Neuron (in vitro differentiated cells): ENCODE data around the gene CAMTA1.

ENCODE experiments used
- H2AFZ ChIP-seq: one replicate; pipeline ENCODE4 v1.6.1; 2013; ENCODE audit warnings: low read depth, mild to moderate bottlenecking, inconsistent platforms, low read length, moderate library complexity
- H3K27me3 ChIP-seq: one replicate; pipeline ENCODE4 v1.6.1; 2013; ENCODE audit warnings: low read length; ENCODE audit not compliant: insufficient read depth
- H3K36me3 ChIP-seq: one replicate; pipeline ENCODE4 v1.6.1; 2013; ENCODE audit warnings: low read length; ENCODE audit not compliant: insufficient read depth
- H3K4me1 ChIP-seq: one replicate; pipeline ENCODE4 v1.6.1; 2013; ENCODE audit warnings: low read length; ENCODE audit not compliant: insufficient read depth
- H3K4me3 ChIP-seq: 2 replicates; pipeline ENCODE4 v1.5.1; 2013; ENCODE audit warnings: mild to moderate bottlenecking, low read length, moderate library complexity
- H3K9me3 ChIP-seq: one replicate; pipeline ENCODE4 v1.6.1; 2013; ENCODE audit warnings: low read length

CAMTA1 gene

GRCh38 chr1:7022058-7022457 lies 236.8 kb downstream of the CAMTA1 start:
- Histone ChIP-seq H3K9me3 (no peaks in the 10 kb centered on the region), H3K27me3 (peaks cover 6% of the 10 kb centered on the region), H3K4me3 (no peak overlapping the region), H3K4me1 (no peaks in the 10 kb centered on the region), H3K36me3 (no peaks in the 10 kb centered on the region), H2AFZ (no peak overlapping the region)

- Histone ChIP-seq H2AFZ (no peak overlapping the region), H3K4me3 (no peak overlapping the region), H3K27me3 (no peaks in the 10 kb centered on the region), H3K4me1 (no peaks in the 10 kb centered on the region), H3K9me3 (no peaks in the 10 kb centered on the region), H3K36me3 (no peaks in the 10 kb centered on the region)
Measured at GRCh38 chr1:7025013-7025412, 239.8 kb downstream of the CAMTA1 start.

GRCh38 chr1:7026169-7026568 lies 240.9 kb downstream of the CAMTA1 start:
- H3K36me3 ChIP-seq: no peaks in the 10 kb centered on the region
- no peaks in the 10 kb centered on the region for H3K4me1 ChIP-seq
- no peak overlapping the region for H2AFZ ChIP-seq

GRCh38 chr1:7032992-7033391 lies 247.7 kb downstream of the CAMTA1 start:
- no peaks in the 10 kb centered on the region for H3K9me3 ChIP-seq
- no peak overlapping the region for H2AFZ ChIP-seq
- peaks cover 3% of the 10 kb centered on the region for H3K27me3 ChIP-seq
- no peaks in the 10 kb centered on the region for H3K4me1 ChIP-seq
- H3K36me3 ChIP-seq: no peaks in the 10 kb centered on the region
- no peak overlapping the region for H3K4me3 ChIP-seq

More at GRCh38 chr1:7026169-7026568, 240.9 kb downstream of the CAMTA1 start:
- H3K27me3 ChIP-seq: no peaks in the 10 kb centered on the region
- H3K4me3 ChIP-seq: no peak overlapping the region
- H3K9me3 ChIP-seq: no peaks in the 10 kb centered on the region

- Histone ChIP-seq H3K4me1 (no peaks in the 10 kb centered on the region), H3K4me3 (no peak overlapping the region), H3K36me3 (no peaks in the 10 kb centered on the region), H2AFZ (no peak overlapping the region), H3K9me3 (no peaks in the 10 kb centered on the region), H3K27me3 (peaks cover 3% of the 10 kb centered on the region)
Measured at GRCh38 chr1:7036386-7036785, 251.1 kb downstream of the CAMTA1 start.

GRCh38 chr1:7039590-7040220 lies 254.5 kb downstream of the CAMTA1 start:
- Histone ChIP-seq H3K27me3 (peaks cover 6% of the 10 kb centered on the region), H3K4me3 (no peak overlapping the region), H3K9me3 (no peaks in the 10 kb centered on the region), H3K36me3 (no peaks in the 10 kb centered on the region), H3K4me1 (no peaks in the 10 kb centered on the region), H2AFZ (no peak overlapping the region)

- Histone ChIP-seq H2AFZ (no peak overlapping the region), H3K4me1 (no peaks in the 10 kb centered on the region), H3K9me3 (no peaks in the 10 kb centered on the region), H3K4me3 (no peak overlapping the region), H3K36me3 (no peaks in the 10 kb centered on the region), H3K27me3 (peaks cover 6% of the 10 kb centered on the region)
Measured at GRCh38 chr1:7040969-7041695, 255.9 kb downstream of the CAMTA1 start.

- Histone ChIP-seq H3K27me3 (peaks cover 8% of the 10 kb centered on the region), H3K4me3 (no peak overlapping the region), H3K4me1 (no peaks in the 10 kb centered on the region), H2AFZ (no peak overlapping the region), H3K36me3 (no peaks in the 10 kb centered on the region), H3K9me3 (no peaks in the 10 kb centered on the region)
Measured at GRCh38 chr1:7042322-7043190, 257.3 kb downstream of the CAMTA1 start.

- Histone ChIP-seq H3K4me3 (no peak overlapping the region), H3K4me1 (no peaks in the 10 kb centered on the region), H3K36me3 (no peaks in the 10 kb centered on the region), H3K9me3 (no peaks in the 10 kb centered on the region), H2AFZ (no peak overlapping the region), H3K27me3 (peaks cover 8% of the 10 kb centered on the region)
Measured at GRCh38 chr1:7043191-7043549, 257.9 kb downstream of the CAMTA1 start.

GRCh38 chr1:7043719-7044535 lies 258.7 kb downstream of the CAMTA1 start:
- H3K9me3 ChIP-seq: no peaks in the 10 kb centered on the region
- H3K27me3 ChIP-seq: peaks cover 11% of the 10 kb centered on the region
- H3K4me3 ChIP-seq: no peak overlapping the region
- no peak overlapping the region for H2AFZ ChIP-seq
- H3K36me3 ChIP-seq: no peaks in the 10 kb centered on the region
- H3K4me1 ChIP-seq: no peaks in the 10 kb centered on the region

- peaks cover 16% of the 10 kb centered on the region for H3K27me3 ChIP-seq
- no peaks in the 10 kb centered on the region for H3K4me1 ChIP-seq
- no peaks in the 10 kb centered on the region for H3K9me3 ChIP-seq
- no peak overlapping the region for H3K4me3 ChIP-seq
- no peak overlapping the region for H2AFZ ChIP-seq
- no peaks in the 10 kb centered on the region for H3K36me3 ChIP-seq
Measured at GRCh38 chr1:7045897-7046296, 260.6 kb downstream of the CAMTA1 start.

- H3K9me3 ChIP-seq: no peaks in the 10 kb centered on the region
- H3K36me3 ChIP-seq: no peaks in the 10 kb centered on the region
- H2AFZ ChIP-seq: no peak overlapping the region
- H3K4me3 ChIP-seq: no peak overlapping the region
- H3K4me1 ChIP-seq: no peaks in the 10 kb centered on the region
- H3K27me3 ChIP-seq: peaks cover 19% of the 10 kb centered on the region
Measured at GRCh38 chr1:7046314-7046713, 261.1 kb downstream of the CAMTA1 start.
